ENCODE measurements around the gene TMEM220.
"Not testable (repeated sequence)": the region's sequence is repeated elsewhere in the genome, so short reads cannot be mapped to it uniquely, and the experiment has no call there.

The TMEM220 gene

DNA sequence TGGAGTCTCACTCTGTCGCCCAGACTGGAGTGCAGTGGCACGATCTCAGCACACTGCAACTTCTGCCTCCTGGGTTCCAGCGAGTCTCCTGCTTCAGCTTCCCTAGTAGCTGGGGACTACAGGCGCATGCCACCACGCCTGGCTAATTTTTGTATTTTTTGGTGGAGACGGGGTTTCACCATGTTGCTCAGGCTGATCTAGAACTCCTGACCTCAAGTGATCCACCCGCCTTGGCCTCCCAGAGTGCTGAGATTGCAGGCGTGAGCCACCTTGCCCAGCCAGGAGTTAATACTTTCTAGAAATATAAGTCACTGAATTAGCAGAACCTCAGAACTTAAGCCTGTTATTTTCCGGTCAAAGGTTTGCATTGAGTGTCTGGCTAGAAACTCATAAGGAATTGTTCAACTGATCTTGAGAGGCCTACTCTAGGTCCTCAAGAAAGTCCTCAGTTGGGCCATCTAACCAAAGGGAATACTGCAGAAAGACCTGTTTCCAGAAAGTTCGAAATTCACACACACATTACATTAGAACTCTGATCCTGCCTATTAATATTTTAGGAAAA, 1.4 kb downstream of the TMEM220 start:
- DNase-seq (ENCODE audit: low read depth): no peak

DNA sequence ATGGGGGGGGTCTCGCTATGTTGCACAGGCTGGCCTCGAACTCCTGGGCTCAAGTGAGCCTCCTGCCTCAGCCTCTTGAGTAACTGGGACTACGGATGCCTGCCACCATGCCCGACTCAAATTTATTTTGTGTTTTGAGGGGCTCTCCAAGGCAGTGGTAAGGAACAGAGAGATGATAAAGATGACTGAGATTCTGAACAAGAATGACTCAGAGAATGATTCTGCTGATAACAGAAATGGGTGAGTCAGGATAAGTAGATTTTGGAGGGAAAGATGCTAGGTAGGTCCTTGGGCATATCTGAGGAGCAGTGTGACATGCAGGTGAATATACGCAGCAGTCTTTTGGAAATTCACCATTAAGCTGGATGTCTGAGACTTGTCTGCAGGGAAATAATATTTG, 2.6 kb downstream of the TMEM220 start:
- DNase-seq (ENCODE audit: low read depth): no peak

DNA sequence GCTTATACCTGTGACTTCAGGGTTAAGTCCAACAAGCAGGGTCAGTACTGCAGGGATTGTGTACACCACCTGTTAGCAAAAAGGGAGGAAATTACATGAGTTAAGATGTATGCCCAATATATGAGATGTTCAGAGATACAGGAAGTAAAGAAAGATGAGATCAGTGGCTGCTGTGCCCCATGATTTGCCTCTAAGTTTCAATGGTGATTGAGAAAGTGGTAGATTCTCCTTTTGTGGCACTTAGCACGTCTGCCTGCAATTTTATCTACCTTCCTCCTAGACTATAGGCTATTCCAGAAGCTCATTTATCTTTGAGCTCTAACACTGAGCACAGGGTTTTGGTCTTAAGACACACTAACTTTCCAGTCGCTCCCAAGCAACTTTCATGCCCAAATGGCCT, 3.6 kb downstream of the TMEM220 start:
- no peak for DNase-seq (ENCODE audit: low read depth)

DNA sequence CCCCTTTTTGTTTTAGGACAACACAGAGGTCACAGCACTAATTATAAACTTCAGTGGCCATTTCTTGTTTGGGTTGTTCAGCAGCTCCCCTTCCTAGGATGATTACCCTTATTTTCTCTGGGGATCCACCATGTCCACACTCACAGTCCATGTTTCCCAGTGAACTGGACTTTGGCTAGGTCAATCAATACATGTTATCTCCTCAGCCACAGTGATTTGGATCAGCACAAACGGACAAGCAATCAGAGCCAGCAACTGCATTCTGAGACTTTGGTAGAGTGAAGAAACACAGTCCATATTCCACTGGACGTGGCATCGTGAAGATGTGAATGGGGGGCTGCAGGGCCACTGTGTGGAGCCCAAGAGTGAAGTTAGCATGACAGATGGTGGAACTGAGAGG, 4.6 kb downstream of the TMEM220 start:
- no peak for DNase-seq (ENCODE audit: low read depth)

DNA sequence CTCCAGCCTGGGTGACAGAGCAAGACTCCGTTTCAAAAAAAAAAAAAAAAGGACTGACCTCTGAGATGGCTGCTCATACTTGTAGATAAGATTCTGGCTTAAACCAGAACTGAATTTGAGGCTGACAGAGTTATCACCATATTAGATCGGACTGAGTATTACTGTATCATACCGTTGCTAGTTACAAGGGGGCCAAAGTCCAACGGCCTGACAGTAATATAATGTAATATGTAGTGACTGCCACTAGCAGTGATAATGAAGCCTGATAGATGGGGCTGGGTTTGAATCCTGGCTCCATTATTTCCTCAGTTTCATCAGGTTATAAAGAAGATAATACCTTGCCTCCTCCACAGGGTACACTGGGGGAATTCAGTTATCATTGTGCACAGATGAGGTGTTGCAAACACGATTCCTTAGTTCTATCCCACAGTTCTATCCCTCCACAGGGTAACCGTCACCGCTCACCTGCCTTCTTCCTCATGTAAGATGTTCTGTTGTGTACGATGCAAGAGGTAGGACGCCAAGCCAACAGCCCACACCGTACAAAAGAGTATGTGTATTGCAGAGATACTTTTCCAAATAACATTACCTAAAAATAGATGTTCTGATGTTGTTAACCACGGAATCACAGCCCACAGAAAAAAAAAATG, 5.2 kb downstream of the TMEM220 start:
- no peak for DNase-seq (ENCODE audit: low read depth)

DNA sequence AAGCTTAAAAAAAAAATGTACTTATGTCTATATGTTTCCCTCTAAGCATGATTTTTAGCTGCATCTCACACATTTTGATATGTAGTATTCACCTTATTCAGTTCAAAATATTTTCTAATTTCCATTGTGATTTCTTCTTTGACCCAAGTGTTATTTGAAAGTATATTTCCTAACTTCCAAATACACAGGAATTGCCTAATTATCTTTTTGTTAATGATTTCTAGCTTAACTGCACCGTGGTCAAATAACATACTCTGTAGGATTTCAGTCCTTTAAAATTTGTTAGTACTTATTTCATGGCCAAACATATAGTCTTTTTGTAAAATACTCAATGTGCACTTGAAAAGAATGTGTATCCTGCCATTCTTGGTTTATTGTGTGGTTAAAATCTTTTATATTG, 11.3 kb downstream of the TMEM220 start:
- DNase-seq (ENCODE audit: low read depth): no peak

DNA sequence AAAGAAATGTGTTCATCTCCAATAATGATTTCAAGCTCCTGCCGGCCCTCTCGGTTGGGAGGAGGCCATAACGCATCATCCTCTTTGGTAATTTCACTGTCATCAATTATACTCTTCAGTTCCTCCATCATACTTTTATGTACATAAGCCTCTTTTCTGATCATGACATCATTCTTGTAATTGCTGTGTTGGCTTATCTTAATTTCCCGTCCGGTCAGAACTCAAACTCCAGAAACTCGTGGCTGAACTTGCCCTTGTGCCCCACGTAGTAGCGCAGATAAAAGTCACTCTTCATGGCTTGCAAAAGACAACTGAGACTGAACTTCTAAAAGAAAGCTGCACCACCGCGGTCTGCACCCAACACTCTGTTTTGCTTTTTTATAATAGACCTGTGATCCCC, 13.6 kb downstream of the TMEM220 start:
- DNase-seq (ENCODE audit: low read depth): no peak

DNA sequence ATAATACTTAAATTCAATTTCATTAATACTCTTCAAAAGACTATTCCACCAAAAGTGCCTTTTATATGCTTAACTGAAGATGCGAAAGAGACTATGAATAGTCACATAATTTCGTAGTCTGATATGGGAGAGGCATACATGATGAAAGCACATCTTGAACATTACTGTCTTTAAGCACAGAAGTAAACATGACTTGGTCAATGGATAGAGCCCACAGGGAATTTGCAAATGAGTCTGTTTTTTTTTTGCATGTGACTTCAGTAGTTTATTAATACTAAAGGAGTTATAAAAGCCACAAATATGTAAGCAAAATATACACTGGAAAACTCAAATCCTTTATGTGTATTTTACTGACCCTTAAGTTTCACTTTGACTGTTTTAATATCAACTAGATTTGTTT, 16.5 kb downstream of the TMEM220 start:
- no peak for DNase-seq (ENCODE audit: low read depth)

DNA sequence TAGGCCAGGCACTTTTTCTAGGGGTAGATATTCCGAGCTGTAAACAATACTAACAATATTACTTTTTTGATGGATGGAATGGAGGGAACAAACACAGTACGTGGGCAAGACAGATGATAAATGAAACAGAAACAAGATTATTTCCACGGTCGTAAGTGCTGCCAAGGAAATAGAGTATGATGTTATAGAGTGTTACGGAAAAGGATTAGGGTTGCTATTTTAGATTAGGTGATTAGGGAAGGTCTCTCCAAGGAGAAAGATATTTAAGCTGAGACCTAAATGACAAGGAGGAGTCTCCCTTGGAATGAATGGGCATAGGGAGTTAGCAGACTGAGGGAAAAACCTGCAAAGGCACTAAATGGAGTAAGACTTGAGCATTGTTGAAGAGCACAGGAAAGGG, 24.1 kb downstream of the TMEM220 start:
- no peak for DNase-seq (ENCODE audit: low read depth)

DNA sequence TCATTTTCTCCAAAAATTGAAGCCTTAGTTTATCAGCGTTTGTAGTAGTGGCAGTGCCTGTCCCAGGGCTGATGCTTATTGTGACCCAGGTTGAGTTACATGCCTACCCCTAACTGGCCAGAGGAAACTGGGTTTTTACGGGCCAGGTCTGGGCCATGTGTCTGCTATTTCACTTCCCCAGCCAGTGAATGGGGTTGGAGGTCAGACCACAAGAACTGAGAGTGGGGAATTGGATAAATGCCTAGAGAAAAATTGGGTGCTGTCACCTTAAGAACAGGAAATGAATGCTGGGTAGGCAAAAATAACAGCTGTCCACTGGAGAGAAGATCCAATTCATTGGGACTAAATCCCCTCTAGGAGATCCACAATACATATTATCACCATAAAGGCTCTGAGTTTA, 27.2 kb downstream of the TMEM220 start:
- DNase-seq (ENCODE audit: low read depth): no peak

DNA sequence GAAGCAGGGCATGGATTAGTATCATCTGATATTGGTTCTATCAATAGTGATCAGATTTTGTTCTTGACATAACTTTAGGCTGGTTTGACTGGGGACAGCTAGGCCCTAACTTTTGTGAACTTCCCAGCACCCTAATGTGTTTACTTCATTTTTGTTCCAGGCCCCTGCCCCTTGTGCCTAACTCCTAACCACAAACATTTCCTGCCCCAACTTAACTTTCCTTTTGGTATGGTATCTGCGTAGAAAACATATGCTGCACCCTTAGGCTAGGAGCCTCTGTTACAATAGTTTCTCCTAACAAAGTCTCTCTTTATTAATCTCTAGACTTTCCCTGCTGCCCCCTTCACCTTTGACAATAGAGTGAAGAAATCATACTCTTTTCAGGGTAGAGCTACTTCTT, 30.0 kb downstream of the TMEM220 start:
- DNase-seq (ENCODE audit: low read depth): no peak

DNA sequence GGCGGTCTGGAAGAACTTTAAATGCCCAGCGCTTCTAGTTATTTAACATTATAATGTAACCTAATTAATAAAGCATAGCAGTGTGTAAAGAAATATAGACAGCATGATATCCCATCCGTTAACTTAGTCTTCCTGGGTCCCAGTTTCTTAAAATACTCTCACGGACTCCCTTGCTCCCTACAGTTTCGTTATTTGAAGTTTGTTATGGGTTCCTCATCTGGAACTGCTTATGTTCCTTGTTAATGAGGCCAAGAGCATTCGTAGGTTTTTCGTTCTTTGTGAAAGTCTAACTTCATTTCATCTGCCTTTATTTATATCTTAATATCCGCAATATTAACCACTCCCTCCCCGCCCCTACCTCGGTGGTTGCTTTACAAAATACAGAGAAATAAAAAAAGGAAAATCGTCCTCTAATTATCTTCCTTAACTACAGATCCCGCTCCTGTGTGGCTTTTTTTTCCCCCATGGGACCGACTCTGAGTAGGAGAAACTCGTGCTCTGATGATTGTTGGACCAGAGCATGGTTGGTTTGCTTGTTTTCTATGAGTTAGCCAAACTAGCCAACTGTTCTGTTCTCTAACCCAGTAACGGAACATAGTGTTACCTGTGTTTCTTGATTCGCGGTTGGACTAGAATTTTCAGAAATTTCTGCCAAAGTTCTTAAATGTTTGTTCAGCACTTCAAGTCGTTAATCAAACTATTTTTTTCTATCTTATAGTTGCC, 31.6 kb downstream of the TMEM220 start:
- DNase-seq (ENCODE audit: low read depth): no peak

DNA sequence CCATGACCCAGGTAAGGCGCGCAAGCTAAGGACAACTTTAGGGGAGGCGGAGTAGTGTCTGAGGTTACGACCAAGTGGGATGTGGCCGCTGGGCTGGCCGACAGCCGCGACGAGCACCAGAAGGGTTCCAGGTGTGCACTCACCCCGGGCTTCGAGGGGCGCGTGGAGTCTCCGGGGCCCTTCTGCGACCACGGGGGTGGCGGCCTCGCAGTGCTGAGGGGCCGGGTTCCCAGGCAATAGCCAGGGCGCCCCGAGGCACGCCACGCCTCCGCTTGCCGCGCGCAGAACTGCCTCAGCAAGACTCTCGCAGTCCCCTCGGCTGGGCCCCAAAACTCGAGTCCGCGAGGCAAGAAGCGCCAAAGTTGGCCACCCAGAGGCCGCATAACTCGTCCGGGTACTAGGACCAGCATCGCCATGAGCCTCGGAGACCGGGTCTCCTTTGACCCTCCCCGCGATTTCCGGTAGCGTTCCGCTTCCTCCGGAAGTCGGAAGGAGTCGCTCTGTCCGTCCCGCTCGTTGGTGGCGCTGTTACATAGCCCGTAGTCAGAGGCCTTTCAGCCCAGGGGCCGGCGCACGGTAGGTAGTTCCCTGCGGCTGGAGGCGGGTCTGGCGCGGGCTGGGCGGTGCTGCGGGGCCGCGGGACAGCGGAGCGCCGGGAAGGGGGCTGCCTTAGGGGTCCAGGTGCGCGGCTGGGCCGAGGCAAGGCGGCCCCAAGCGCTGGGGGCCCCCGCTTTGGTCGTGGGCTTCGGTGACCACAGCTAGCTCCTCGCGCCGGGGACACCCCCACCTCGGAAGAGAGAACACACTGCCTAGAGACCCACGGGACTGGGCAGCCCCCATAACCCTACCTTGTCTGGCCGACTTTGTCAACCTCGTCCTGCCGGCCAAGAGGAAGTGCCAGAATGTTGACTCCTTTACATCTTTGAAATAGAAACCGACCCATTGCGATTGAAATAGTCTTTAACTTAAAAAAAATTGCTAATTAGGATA, 32.4 kb downstream of the TMEM220 start, which contains the start of the genes ADPRM and SCO1:
TSS of gene ADPRM (plus strand) at position 503 of the 990 bp plus-strand sequence. CDS start 7,333 bp downstream, outside the sequence.
TSS of gene SCO1 (minus strand) at position 442 of the 990 bp plus-strand sequence. CDS start at position 416, 26 bp downstream.
- peak; percentile 89 for DNase-seq (ENCODE audit: low read depth)

DNA sequence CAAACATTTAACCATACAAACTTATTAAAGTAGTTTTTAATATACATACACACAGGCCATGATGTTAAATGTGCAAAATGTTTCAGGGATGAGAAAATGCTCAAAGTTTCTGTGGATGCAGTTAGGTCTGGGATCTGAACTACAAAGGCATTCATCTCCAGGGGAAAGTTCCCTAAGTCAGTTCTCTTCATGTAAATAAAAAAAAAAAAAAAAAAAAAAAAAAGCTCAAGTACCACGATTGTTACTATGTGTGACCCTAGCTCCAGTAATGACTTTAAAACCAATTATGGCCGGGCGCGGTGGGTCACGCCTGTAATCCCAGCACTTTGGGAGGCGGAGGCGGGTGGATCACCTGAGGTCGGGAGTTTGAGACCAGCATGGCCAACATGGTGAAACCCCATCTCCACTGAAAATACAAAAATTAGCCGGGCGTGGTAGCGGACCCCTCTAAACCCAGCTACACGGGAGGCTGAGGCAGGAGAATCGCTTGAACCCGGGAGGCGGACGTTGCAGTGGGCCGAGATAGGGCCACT, 33.9 kb downstream of the TMEM220 start:
- not testable (repeated sequence) for DNase-seq (ENCODE audit: low read depth)

DNA sequence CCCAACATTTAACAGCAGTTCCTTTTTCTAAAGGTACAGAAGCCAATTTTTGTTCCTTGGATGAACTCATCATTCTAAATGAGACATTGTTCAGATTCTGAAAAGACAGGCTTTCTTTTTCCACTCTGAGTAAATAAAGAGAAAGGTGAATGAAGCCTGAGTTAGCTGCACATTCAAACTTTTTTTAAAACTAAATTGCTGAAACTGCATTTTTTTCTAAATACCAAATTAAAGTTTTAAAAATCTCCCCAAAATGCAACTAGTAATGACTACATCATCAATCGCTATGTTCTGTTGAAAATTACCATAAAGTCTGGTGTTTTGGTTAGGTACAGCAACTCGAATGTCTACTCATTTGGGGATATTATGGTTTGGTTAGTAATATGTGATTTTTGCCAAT, 42.3 kb downstream of the TMEM220 start:
- no peak for DNase-seq (ENCODE audit: low read depth)

DNA sequence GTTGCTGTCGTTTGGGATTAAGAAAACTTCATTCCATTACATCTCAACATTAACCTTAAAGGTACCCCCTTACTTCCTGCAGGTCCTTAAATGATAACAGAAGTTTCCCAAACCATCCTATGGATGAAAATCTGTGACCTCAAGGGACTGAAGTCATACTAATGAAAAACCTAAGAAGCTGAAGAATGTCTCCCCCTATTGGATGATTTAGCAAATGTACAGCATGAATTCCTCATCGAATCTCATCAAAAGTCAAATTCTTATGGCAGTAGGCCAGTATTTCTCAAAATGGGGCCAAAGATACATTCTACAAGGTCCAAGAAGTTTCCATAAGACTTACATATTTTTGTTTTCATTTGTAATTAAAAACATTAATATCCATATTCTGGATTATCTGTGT, 46.0 kb downstream of the TMEM220 start:
- no peak for DNase-seq (ENCODE audit: low read depth)

DNA sequence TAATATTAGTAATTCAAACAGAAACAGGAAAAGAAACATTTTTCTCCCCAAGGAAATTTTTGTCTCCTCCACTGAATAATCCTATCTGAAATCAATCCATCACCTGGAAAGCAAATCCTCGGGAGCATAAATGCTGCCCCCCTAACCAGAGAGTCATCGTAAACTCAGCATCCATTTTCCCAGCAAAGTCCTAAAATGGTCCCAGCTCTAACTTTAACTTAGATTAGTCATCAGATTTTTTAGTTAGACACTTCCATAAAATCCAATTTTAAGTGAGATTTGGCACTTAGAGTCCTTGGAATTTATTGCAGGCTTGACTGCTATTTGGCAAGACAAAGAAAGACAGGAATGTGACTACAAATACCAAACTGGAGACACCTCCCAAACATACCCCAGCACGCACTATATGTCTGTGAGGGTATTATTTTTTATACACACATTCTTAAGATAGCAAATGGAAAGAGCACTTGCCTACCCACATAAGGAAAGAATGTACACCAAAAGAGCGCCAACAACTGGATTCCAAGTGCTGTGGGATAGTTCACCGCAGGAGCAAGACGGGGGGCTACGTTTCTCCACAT, 47.9 kb downstream of the TMEM220 start:
- DNase-seq (ENCODE audit: low read depth): no peak

DNA sequence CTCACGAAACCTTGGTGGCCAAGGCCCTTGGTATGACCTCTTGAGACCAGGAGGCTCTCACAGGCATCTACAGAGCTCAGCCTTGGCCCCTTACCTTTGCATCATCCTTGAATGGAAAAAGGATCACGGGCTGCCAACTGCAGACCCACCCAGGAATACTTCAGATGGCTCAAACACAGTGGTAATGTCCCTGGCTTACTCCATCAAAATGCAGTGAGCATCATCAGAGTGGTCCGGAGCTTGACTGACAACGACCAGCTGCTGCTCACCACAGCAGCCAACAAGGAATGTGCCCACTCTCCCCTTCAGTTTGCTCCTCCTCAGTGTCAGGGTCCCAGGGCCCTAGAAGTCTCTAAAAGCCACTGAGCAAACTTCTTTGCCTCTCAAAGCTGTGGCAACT, 55.1 kb downstream of the TMEM220 start:
- DNase-seq (ENCODE audit: low read depth): no peak

DNA sequence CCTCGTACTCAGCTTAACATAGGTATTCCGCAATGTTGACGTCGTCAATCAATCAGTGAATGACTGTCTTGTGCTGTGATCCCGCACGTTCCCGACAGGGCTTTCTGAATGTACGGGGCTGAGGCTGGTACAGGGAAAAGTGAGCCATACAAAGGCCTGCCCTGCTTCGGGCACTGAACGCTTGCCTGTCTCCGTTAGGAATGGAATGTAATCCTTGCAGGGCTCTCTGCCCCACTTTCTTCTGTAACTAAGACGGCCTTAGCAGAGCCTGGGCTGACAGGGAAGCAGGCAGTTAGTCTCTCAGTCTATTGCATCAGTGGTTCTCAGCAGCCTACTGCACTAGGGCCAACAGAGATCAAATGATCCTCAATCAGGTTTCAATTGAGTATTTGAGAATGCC, 56.5 kb downstream of the TMEM220 start:
- no peak for DNase-seq (ENCODE audit: low read depth)

DNA sequence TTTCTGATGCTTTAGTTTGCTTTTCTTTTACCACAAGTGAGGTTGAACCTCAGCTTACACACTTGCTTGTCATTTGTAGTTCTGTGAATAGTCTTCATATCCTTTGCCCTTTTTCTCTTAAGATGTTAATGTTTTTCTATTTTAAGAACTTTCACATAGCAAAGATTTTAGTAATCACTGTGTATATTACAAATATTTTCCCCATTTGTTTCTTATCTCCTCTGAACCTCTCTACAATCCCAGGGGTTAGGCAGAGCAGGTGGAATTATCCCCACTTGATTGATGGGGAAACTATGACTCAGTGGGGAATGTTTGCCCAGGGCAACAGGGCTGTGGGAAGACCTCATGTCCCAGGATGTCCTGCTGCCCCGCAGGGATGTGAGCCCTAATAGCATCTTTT, 61.0 kb downstream of the TMEM220 start:
- no peak for DNase-seq (ENCODE audit: low read depth)

DNA sequence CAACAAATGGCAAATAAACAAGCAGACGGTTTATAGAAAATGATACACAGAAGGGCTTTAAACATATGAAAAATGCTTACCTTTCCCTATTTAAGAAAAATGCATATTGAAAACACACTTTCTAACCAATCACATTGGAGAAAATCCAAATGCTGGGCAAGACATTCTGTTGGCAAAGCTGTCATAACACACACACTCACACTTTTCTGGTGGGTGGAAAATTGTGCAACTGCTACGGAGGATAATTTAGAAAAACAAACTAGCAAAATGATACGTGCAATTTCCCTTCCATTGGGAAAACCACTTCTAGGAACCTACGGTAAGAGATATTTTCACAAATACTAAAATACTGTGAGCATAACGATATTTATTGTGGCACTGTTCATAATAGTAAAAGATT, 62.9 kb downstream of the TMEM220 start:
- no peak for DNase-seq (ENCODE audit: low read depth)

DNA sequence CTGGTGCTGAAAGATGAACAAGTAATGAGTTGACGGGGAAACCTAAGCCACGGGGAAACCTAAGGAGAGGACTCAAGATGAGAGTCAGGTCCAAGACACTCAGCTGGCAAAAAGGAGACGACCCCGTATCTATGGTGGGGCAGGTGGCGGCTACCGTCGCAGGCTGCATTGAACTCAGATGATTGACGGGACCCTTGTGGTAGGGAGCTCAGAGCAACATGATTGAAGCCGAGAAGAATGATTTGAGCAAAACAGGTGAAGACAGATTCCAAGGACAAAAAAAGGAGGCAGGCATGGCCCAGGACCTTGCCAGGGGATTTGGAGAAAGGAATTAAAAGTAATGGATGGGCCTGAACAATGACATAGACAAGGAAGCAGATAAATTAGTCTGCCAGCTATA, 65.3 kb downstream of the TMEM220 start:
- no peak for DNase-seq (ENCODE audit: low read depth)
